Adrenal gland (tissue), 12 donors: ENCODE results near the gene TNC. TPM values are rescaled to one million over a fixed set of nuclear protein-coding genes. Genes with fewer than 3 reads are reported as not detected.

Experiments
- DNase-seq, 7 donors: peaks; one replicate each; pipeline ENCODE4 v3.0.0-alpha.2; 2019 to 2020
- H3K27ac ChIP-seq, 5 donors: fragments of 200-600 bp; sonication (generic) in 4 of 5; 1 replicate in 3 of 5; 2 replicates in 2 of 5; pipeline versions ENCODE4 v1.5.1 to v1.8.0; 2016 to 2020; ENCODE audit warnings: mild to moderate bottlenecking in 1 of 5
- H3K27me3 ChIP-seq: fragments of 200-600 bp; 2 replicates; pipeline ENCODE4 v1.8.0; 2021
- H3K36me3 ChIP-seq, 2 donors: fragments of 200-600 bp; replicated peaks in 1 of 2; 1 replicate in 1 of 2; 2 replicates in 1 of 2; pipeline versions ENCODE4 v1.5.1 to v1.8.0; 2018 to 2022
- H3K4me1 ChIP-seq, 2 donors: fragments of 200-600 bp; replicated peaks in 1 of 2; 1 replicate in 1 of 2; 2 replicates in 1 of 2; pipeline versions ENCODE4 v1.5.1 to v1.8.0; 2018 to 2021
- H3K4me3 ChIP-seq, 4 donors: fragments of 200-600 bp; sonication (generic) in 3 of 4; one replicate each; pipeline ENCODE4 v1.5.1; 2016 to 2018
- H3K9me3 ChIP-seq, 3 donors: fragments of 200-600 bp; sonication (generic) in 1 of 3; replicated peaks in 1 of 3; 1 replicate in 2 of 3; 2 replicates in 1 of 3; pipeline versions ENCODE4 v1.5.1 to v1.8.0; 2016 to 2021
- CTCF ChIP-seq, 6 experiments: fragments of 450-650 bp in 4 of 6; fragments of 200-600 bp in 2 of 6; sonication (generic) in 1 of 6; IDR thresholded peaks; 1 replicate in 5 of 6; 2 replicates in 1 of 6; pipeline versions ENCODE4 v1.5.1 to v1.8.0; 2016 to 2021; ENCODE audit warnings: antibody characterized with exemption in 6 of 6, mild to moderate bottlenecking in 2 of 6, moderate library complexity in 1 of 6
- POLR2A ChIP-seq, 2 donors: fragments of 450-650 bp; IDR thresholded peaks; one replicate each; pipeline ENCODE4 v1.6.1; 2017; ENCODE audit warnings: antibody characterized with exemption in 2 of 2, mild to moderate bottlenecking in 2 of 2, moderate library complexity in 1 of 2
- WGBS, 4 donors: extraction: QIAGEN DNeasy Blood & Tissue Kit in 2 of 4; methylation state at CpG; one replicate each; pipeline versions ENCODE4 v1.1.5 to v1.1.7; 2013 to 2017; 5-methylcytosine and 5-hydroxymethylcytosine counted together
- intact Hi-C, 2 donors: fragments of 100-400 bp; cut with DNase I; formaldehyde crosslinking; loops; one replicate each; pipeline versions ENCODE4 v1.14.1 to v1.15.0; 2022 to 2023
- polyA plus RNA-seq, 3 donors: library from polyadenylated mRNA; stranded (reverse); fragments of 200-250 nt in 2 of 3; fragments of 350-450 nt in 1 of 3; fragmentation: Illumina TruSeq in 1 of 3; extraction: RNeasy Lipid Tissue Mini Kit (QIAGEN cat#74804) in 1 of 3; gene quantifications; one replicate each; pipeline ENCODE4 v1.2.3, GENCODE V29; 2013 to 2014
- total RNA-seq, 9 donors: library from RNA; depleted of rRNA in 4 of 9; stranded (reverse); fragments of >200 nt in 4 of 9; fragments of 120-200 nt in 1 of 9; fragmentation: NEBNext Ultra II Directional in 1 of 9; extraction: Animal tissue kit (Norgen Biotek cat#: 25700) in 1 of 9; gene quantifications; one replicate each; pipeline versions ENCODE4 v1.1.0 to v1.2.4, GENCODE V29; 2013 to 2023
- donor health status: healthy with polysubstance abuse.
- donor health status: Bipolar disorder and iron deficiency.
- donor health status: DM: yes; HTN: yes; CAD: no.
- donor health status: DM: no; HTN: no; CAD: no.
- donor health status: DM: no; HTN: no; CAD: no.
- donor health status: DM: yes; HTN: yes; CAD: no.

TNC gene
- total and polyA plus RNA-seq, 12 donors: 1.9 to 53.8 (median 10.7) TPM

- DNase-seq: peak in 3 of 7 donors; percentile 14 to 54 (median 20)
- Histone ChIP-seq H3K4me3 (no peak overlapping the region), H3K36me3 (no peaks in the 10 kb centered on the region), H3K4me1 (no peaks in the 10 kb centered on the region), H3K9me3 (no peaks in the 10 kb centered on the region), H3K27me3 (no peaks in the 10 kb centered on the region), H3K27ac (no peak overlapping the region)
- WGBS, 4 donors: 41 to 52% (median 45%) methylated on average over 3 of the region's 3 CpGs
- no peak for TF ChIP-seq POLR2A (IDR thresholded peaks at IDR 0.05)
- no peak for TF ChIP-seq CTCF (IDR thresholded peaks at IDR 0.05)
- intact Hi-C loops: no loop called here
Observed at GRCh38 chr9:115164511-115164974, 46.6 kb upstream of the TNC start.

GRCh38 chr9:115162946-115163345 lies 45.0 kb upstream of the TNC start:
- WGBS, 4 donors: 78 to 94% (median 92%) methylated on average over 1 of the region's 1 CpG
- intact Hi-C loops: no loop called here
- Histone ChIP-seq H3K27me3 (no peaks in the 10 kb centered on the region), H3K4me3 (no peak overlapping the region), H3K36me3 (no peaks in the 10 kb centered on the region), H3K9me3 (no peaks in the 10 kb centered on the region), H3K27ac (no peak overlapping the region), H3K4me1 (no peaks in the 10 kb centered on the region)
- TF ChIP-seq CTCF (IDR thresholded peaks at IDR 0.05) (no peak), POLR2A (IDR thresholded peaks at IDR 0.05) (no peak)
- no peak for DNase-seq

GRCh38 chr9:115161446-115161845 lies 43.5 kb upstream of the TNC start:
- Histone ChIP-seq H3K27ac (no peak overlapping the region), H3K4me3 (no peak overlapping the region), H3K27me3 (no peaks in the 10 kb centered on the region), H3K36me3 (no peaks in the 10 kb centered on the region), H3K9me3 (no peaks in the 10 kb centered on the region), H3K4me1 (no peaks in the 10 kb centered on the region)
- DNase-seq: no peak
- intact Hi-C loops: no loop called here
- 27 to 43% (median 36%) methylated on average over 1 of the region's 1 CpG for WGBS, 4 donors
- no peak for TF ChIP-seq POLR2A (IDR thresholded peaks at IDR 0.05)
- TF ChIP-seq CTCF (IDR thresholded peaks at IDR 0.05): no peak

- Histone ChIP-seq H3K27ac (no peak overlapping the region), H3K27me3 (no peaks in the 10 kb centered on the region), H3K4me1 (no peaks in the 10 kb centered on the region), H3K4me3 (no peak overlapping the region), H3K36me3 (no peaks in the 10 kb centered on the region), H3K9me3 (no peaks in the 10 kb centered on the region)
- WGBS, 4 donors: 72 to 81% (median 78%) methylated on average over 8 of the region's 8 CpGs
- intact Hi-C loops: no loop called here
- TF ChIP-seq POLR2A (IDR thresholded peaks at IDR 0.05) (no peak), CTCF (IDR thresholded peaks at IDR 0.05) (no peak)
- no peak for DNase-seq
Observed at GRCh38 chr9:115158661-115159481, 40.9 kb upstream of the TNC start.
